PC-9 (cell line): ENCODE results near the gene NRXN2.

Experiments used
- CTCF ChIP-seq: fragments of 200-600 bp; sonication (generic); conservative IDR thresholded peaks from 2 replicates; pipeline ENCODE4 v1.6.1; 2017; ENCODE audit warnings: mixed run types, antibody characterized with exemption, mild to moderate bottlenecking, moderate library complexity
- EZH2 ChIP-seq: fragments of 200-600 bp; sonication (generic); IDR thresholded peaks from 2 replicates; pipeline ENCODE4 v1.8.0; 2017; ENCODE audit warnings: antibody characterized with exemption, low read depth

- TF ChIP-seq CTCF (no peak), EZH2 (no peak)
Observed at GRCh38 chr11:64754124-64754918, 31.3 kb upstream of the NRXN2 start.
